Loucy (cell line): ENCODE data around the gene KCNQ5.

ENCODE experiments used
- EZH2phosphoT487 ChIP-seq: fragments of 200-600 bp; IDR thresholded peaks from 2 replicates; pipeline ENCODE4 v1.6.1; 2018; ENCODE audit warnings: antibody characterized with exemption, mild to moderate bottlenecking, moderate library complexity, borderline replicate concordance
- TF ChIP-seq, protein P1 (sequence below): fragments of 200-600 bp; sonication (generic); conservative IDR thresholded peaks from 2 replicates; pipeline ENCODE4 v1.5.1; 2014; ENCODE audit warnings: mild to moderate bottlenecking, antibody characterized with exemption, low read length

DNA sequence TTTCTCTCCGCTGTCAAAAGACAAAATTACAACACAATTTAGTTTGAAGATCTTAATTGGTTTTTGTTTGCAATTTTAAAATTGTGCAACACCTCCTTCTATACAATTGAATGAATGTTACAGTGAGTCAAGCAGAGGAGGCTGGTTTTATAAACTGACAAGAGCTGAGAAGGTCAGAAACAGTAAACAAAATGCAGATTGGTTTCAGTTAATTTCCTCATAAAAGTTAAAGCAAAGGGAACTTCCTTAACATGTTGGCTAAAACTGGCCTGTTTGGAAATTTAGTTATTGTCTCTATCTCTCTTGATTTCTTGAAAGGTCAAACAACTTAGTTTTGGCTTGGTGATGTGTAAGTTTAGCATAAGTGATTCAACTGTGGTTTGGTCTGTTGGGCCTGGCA is 581.2 kb downstream of the KCNQ5 start:
- TF ChIP-seq, protein P1, sequence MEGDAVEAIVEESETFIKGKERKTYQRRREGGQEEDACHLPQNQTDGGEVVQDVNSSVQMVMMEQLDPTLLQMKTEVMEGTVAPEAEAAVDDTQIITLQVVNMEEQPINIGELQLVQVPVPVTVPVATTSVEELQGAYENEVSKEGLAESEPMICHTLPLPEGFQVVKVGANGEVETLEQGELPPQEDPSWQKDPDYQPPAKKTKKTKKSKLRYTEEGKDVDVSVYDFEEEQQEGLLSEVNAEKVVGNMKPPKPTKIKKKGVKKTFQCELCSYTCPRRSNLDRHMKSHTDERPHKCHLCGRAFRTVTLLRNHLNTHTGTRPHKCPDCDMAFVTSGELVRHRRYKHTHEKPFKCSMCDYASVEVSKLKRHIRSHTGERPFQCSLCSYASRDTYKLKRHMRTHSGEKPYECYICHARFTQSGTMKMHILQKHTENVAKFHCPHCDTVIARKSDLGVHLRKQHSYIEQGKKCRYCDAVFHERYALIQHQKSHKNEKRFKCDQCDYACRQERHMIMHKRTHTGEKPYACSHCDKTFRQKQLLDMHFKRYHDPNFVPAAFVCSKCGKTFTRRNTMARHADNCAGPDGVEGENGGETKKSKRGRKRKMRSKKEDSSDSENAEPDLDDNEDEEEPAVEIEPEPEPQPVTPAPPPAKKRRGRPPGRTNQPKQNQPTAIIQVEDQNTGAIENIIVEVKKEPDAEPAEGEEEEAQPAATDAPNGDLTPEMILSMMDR, result no peak
- no peak for TF ChIP-seq EZH2phosphoT487
